A673 (cell line): ENCODE results near the gene PRKD3. TPM values are rescaled to one million over a fixed set of nuclear protein-coding genes. Genes with fewer than 3 reads are reported as not detected.

ENCODE experiments used
- BruUV-seq: library from RNA; stranded (reverse); fragments of 400-500 nt; replicated peaks from 2 replicates; lab custom pipeline; 2021; lab: Mats Ljungman, UMichigan
- CTCF ChIA-PET: fragments of 300-600 bp; sonication (Branson Sonifier 250); formaldehyde crosslinking; loops from one replicate; lab custom pipeline; 2022; ENCODE audit warnings: antibody characterized with exemption; lab: Charles Lee
- POLR2A ChIA-PET: fragments of 300-600 bp; sonication (Branson Sonifier 250); formaldehyde crosslinking; loops from one replicate; lab custom pipeline; 2022; ENCODE audit warnings: antibody characterized with exemption; ENCODE audit not compliant: low non-redundant PET; lab: Charles Lee
- DNase-seq: peaks from one replicate; pipeline ENCODE4 v3.0.0-alpha.2; 2015; ENCODE audit warnings: low spot score
- H3K27ac ChIP-seq: fragments of 200-600 bp; sonication (generic); 2 replicates; pipeline ENCODE4 v1.5.1; 2016; ENCODE audit warnings: mixed run types, low read depth, mild to moderate bottlenecking, mixed read lengths, antibody characterized with exemption, low read length; ENCODE audit not compliant: poor library complexity, severe bottlenecking
- H3K27me3 ChIP-seq: fragments of 200-600 bp; sonication (generic); replicated peaks from 2 replicates; pipeline ENCODE4 v1.6.1; 2017; ENCODE audit warnings: mixed run types, low read depth, mild to moderate bottlenecking, mixed read lengths, antibody characterized with exemption, low read length; ENCODE audit not compliant: insufficient read depth, poor library complexity
- H3K36me3 ChIP-seq: fragments of 200-600 bp; sonication (generic); 2 replicates; pipeline ENCODE4 v1.6.1; 2016; ENCODE audit warnings: mixed run types, mild to moderate bottlenecking, mixed read lengths, antibody characterized with exemption, low read length; ENCODE audit not compliant: insufficient read depth, poor library complexity, severe bottlenecking
- H3K4me1 ChIP-seq: fragments of 200-600 bp; sonication (generic); 2 replicates; pipeline ENCODE4 v1.6.1; 2017; ENCODE audit warnings: mixed run types, mild to moderate bottlenecking, mixed read lengths, antibody characterized with exemption, low read length; ENCODE audit not compliant: insufficient read depth, poor library complexity, severe bottlenecking
- H3K4me3 ChIP-seq: fragments of 200-600 bp; sonication (generic); 2 replicates; pipeline ENCODE4 v1.5.1; 2016; ENCODE audit warnings: low read depth, mixed run types, mild to moderate bottlenecking, mixed read lengths, low read length; ENCODE audit not compliant: poor library complexity, severe bottlenecking
- H3K9me3 ChIP-seq: fragments of 200-600 bp; sonication (generic); 2 replicates; pipeline ENCODE4 v1.6.1; 2016; ENCODE audit warnings: mixed run types, low read depth, mild to moderate bottlenecking, mixed read lengths, antibody characterized with exemption, low read length; ENCODE audit not compliant: poor library complexity, severe bottlenecking
- CTCF ChIP-seq: fragments of 300-800, 200-600 bp; sonication (generic); conservative IDR thresholded peaks from 2 replicates; pipeline ENCODE4 v1.5.1; 2017; ENCODE audit warnings: low read depth, mild to moderate bottlenecking, antibody characterized with exemption, low read length, moderate library complexity, mixed read lengths
- EZH2 ChIP-seq: fragments of 200-600 bp; sonication (generic); IDR thresholded peaks from 2 replicates; pipeline ENCODE4 v1.6.1; 2017; ENCODE audit warnings: borderline replicate concordance, low read depth, mild to moderate bottlenecking, mixed read lengths, antibody characterized with exemption, low read length; ENCODE audit not compliant: poor library complexity, severe bottlenecking
- intact Hi-C: fragments of 100-400 bp; cut with micrococcal nuclease; formaldehyde crosslinking; loops from one replicate; pipeline ENCODE4 v1.10.0; 2022; ENCODE audit not compliant: unreplicated experiment
- total RNA-seq: library from RNA; stranded (reverse); gene quantifications from 2 replicates; pipeline ENCODE4 v1.2.3, GENCODE V29; 2021

PRKD3 gene
- total RNA-seq, 1 experiment from 2014 or later = 53.1 TPM

GRCh38 chr2:37350034-37350433, 25.4 kb upstream of the PRKD3 start:
- H3K27me3 ChIP-seq = no peaks in the 10 kb centered on the region
- DNase-seq = no peak
- H3K36me3 ChIP-seq = no peaks in the 10 kb centered on the region
- no peak overlapping the region for H3K27ac ChIP-seq
- CTCF ChIA-PET = no interaction called here
- intact Hi-C loops = no loop called here
- H3K9me3 ChIP-seq = no peaks in the 10 kb centered on the region
- TF ChIP-seq CTCF = no peak
- TF ChIP-seq EZH2 = no peak
- POLR2A ChIA-PET = no interaction called here
- H3K4me1 ChIP-seq = no peaks in the 10 kb centered on the region
- BruUV-seq = no TSS peak
- H3K4me3 ChIP-seq = no peak overlapping the region

DNA sequence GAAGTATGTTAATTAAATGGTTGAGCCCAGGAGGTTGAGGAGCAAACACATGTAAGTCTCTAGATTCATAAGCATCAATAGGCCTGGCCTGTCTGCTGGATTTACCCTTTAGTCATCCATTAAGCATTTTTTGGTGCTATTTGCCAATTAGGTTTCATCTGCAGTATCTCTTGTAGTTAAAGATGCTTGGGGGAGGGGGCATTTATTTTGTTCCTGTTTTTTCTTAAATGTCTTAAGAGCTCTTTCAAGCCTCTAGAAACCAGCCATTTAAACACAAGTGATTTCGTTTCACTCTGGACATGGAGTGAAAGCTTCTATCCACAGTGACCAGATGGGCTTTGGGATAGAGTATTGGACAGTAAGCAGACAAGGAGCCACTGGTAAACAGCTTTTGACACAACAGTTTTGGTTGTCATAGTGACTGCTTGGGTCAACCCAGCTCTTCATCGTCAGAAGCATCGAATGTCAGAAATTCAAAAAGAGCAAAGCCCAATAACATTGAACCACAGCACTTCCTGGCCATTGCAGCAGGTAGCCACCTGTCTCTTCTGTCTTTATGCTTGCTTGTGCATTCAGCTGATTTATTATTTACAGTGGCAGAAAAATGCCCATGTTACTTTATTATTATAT, 24.7 kb upstream of the PRKD3 start:
- ChIA-PET CTCF (no interaction called here), POLR2A (no interaction called here)
- no TSS peak for BruUV-seq
- intact Hi-C loops = no loop called here
- Histone ChIP-seq H3K9me3 (no peaks in the 10 kb centered on the region), H3K4me1 (no peaks in the 10 kb centered on the region), H3K27ac (no peak overlapping the region), H3K27me3 (no peaks in the 10 kb centered on the region), H3K36me3 (no peaks in the 10 kb centered on the region), H3K4me3 (no peak overlapping the region)
- TF ChIP-seq EZH2 (no peak), CTCF (no peak)
- no peak for DNase-seq

DNA sequence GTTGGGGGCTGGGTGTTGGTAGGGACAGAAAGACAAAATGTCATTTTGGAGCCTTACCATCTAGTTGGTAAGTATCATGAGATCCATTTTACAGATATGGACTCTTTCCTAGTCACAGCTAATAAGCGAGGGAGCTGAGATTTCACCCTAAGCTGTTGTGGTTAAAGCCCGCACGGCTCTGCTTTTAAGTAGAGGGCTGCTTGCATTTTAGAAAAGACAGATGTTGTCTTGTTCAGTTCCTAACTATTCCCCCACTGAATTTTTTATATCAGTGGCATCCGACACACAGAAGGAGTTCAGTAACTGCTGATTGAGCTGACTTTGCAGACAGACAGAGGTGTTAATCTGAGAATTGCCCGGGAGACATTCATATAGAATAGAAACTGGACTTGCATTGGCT, 23.5 kb upstream of the PRKD3 start:
- Histone ChIP-seq H3K36me3 (no peaks in the 10 kb centered on the region), H3K9me3 (no peaks in the 10 kb centered on the region), H3K4me3 (no peak overlapping the region), H3K4me1 (no peaks in the 10 kb centered on the region), H3K27me3 (no peaks in the 10 kb centered on the region), H3K27ac (no peak overlapping the region)
- no TSS peak for BruUV-seq
- ChIA-PET CTCF (no interaction called here), POLR2A (no interaction called here)
- intact Hi-C loops = no loop called here
- TF ChIP-seq EZH2 (no peak), CTCF (no peak)
- DNase-seq = no peak
